DMS53 treated with DMSO at 0.1 percent for 48 hours (cell line): Measurements from ENCODE around the gene MAST1.
"Not testable (repeated sequence)": the region's sequence is repeated elsewhere in the genome, so short reads cannot be mapped to it uniquely, and the experiment has no call there.

Experiments used
- DNase-seq: peaks from one replicate; lab custom pipeline; 2025; ENCODE audit not compliant: unreplicated experiment; lab: John Stamatoyannopoulos, UW

The MAST1 gene

DNA sequence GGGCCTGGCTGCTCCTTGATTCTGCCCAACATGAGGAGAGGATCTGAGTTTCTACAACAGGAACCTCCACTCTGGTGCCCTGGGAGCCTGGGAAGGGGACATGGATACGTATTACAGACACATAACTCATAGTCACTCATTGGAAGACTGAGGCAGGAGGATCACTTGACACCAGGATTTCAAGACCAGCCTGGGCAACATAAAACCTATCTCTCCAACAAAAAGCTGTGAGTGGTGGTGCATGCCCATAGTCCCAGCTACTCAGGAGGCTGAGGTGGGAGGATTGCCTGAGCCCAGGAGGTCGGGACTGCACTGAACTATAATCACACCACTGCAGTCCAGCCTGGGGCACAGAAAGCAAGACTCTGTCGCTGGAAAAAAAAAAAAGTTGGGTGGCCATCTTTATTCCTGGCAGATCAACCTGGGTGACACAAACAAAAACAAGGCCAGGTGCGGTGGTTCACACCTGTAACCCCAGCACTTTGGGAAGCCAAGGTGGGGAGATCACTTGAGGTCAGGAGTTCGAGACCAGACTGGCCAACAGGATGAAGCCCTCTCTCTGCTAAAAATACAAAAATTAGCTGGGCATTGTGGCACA is 49.8 kb downstream of the MAST1 start:
- DNase-seq, result no peak

- not testable (repeated sequence) for DNase-seq
Measured at GRCh38 chr19:12890299-12890786, 52.0 kb downstream of the MAST1 start.

- DNase-seq, result peak; percentile 95
Measured at GRCh38 chr19:12890787-12891552, 52.7 kb downstream of the MAST1 start, which contains the start of gene GCDH. GCDH (plus strand) TSS chr19:12891160; CDS start chr19:12891305, 145 bp downstream.

GRCh38 chr19:12891553-12892021 is 53.3 kb downstream of the MAST1 start:
- no peak for DNase-seq

- no peak for DNase-seq
Measured at GRCh38 chr19:12893582-12893981, 55.3 kb downstream of the MAST1 start.

- no peak for DNase-seq
Measured at GRCh38 chr19:12896460-12896859, 58.1 kb downstream of the MAST1 start.

DNA sequence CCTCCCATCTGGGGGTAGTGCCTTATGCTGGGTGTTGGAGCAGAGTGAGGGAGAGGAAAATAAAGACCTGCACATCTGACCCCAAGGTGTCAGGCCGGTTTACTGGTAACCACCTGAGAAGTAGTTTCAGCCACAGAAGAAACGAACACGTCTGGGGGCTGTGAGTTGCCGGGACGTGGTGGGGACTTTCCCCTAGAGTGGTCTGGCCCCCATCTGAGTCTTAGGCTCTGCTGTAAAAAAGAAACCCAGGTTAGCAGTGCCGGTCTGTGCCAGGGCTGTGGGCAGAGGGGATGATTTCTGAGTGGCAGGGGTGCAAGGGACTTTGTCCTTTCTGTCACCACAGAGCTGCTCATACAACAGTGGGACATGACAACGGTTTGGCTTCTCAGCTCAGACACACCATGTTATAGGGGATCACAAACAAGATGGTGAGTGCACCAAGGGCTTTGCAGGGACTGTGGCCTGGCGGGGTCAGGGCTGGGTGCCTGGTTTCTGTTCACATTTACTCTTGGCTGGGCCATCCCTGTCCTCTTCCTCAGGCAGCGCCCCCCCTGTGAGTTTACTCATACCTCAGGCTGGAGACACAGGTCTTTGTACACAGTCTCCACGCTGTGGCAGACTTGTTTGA is 61.7 kb downstream of the MAST1 start:
- DNase-seq, result no peak

DNA sequence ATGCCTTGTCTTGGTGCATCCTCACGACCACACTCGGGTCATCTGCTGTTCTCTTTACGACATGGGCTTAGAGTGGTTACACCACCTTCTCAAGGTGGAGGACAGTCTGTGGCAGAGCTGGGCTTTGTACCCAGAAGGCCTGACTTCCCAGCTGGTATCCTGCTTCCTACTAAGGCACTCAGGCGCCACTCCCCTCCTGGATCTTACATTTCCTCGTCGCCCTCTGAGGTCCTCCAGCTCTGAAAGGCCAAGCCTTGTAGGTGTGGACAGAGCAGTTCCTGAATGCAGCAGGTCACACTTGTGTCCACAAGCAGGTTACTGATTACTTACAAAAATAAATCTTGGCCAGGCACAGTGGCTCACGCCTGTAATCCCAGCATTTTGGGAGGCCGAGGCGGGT is 68.9 kb downstream of the MAST1 start:
- DNase-seq, result no peak

GRCh38 chr19:12912571-12912970 is 74.3 kb downstream of the MAST1 start:
- peak; percentile 81 for DNase-seq

- peak; percentile 87 for DNase-seq
Measured at GRCh38 chr19:12913011-12913561, 74.8 kb downstream of the MAST1 start.

- peak; percentile 62 for DNase-seq
Measured at GRCh38 chr19:12913851-12914690, 75.8 kb downstream of the MAST1 start.

DNA sequence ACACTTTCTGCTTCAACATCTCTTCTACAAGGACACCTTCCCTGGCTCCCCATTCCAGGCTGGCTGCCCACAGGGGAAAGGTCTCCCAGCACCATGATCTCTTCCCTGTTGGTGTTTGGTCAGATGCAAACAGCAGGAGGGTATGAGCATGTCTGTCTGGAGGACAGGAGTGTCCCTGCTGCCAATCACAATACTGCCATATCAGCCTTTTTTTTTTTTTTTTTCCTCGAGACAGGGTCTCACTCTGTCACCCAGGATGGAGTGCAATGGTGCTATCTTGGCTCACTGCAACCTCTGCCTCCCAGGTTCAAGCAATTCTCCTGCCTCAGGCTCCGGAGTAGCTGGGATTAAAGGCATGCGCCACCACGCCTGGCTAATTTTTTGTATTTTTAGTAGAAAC is 77.5 kb downstream of the MAST1 start:
- not testable (repeated sequence) for DNase-seq

DNA sequence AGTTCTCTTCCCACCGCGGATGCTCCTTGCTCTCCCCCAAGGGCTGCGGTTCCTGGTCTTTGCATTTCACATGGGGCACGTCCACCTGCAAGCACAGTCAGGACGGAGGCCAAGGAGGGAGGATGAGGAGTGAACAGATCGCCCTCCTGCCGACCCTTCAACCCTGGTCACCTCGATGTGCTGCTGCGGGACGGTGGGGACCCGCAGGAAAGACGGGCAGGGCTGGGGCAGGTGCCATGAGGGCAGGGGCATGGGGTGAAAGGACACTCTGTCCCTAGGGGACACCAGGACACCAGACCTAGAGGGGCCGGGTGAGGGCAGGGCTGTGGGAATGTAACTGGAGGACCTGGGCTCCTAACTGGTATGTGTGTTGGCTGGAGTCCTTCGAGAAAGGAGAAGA is 79.9 kb downstream of the MAST1 start:
- DNase-seq, result no peak

- no peak for DNase-seq
Measured at GRCh38 chr19:12921047-12921446, 82.7 kb downstream of the MAST1 start.

- no peak for DNase-seq
Measured at GRCh38 chr19:12922959-12923358, 84.6 kb downstream of the MAST1 start.
